ENCODE results near the gene EGFL7.

- TF ChIP-seq SP1 (IDR thresholded peaks at IDR 0.05; ENCODE audit: low read depth, low read length) (no peak), POLR2AphosphoS5 (IDR thresholded peaks at IDR 0.05; ENCODE audit: low read depth, low read length) (no peak), ATF2 (IDR thresholded peaks at IDR 0.05; ENCODE audit: low read length) (no peak), POLR2A (IDR thresholded peaks at IDR 0.05; ENCODE audit: control extremely low read depth in 1 of 2, low read depth in 2 of 2, low read length in 2 of 2) (no peak), CEBPB (IDR thresholded peaks at IDR 0.05; ENCODE audit: low read depth, low read length) (no peak), CBX8 (IDR thresholded peaks at IDR 0.05; ENCODE audit: borderline replicate concordance, low read depth, low read length) (no peak)
These were observed 30.9 kb downstream of the EGFL7 start for GRCh38 chr9:136693490-136694162.
